H9 (cell line): ENCODE measurements around the gene USP6. TPM values are rescaled to one million over a fixed set of nuclear protein-coding genes. Genes with fewer than 3 reads are reported as not detected.
"Not testable (repeated sequence)": the region's sequence is repeated elsewhere in the genome, so short reads cannot be mapped to it uniquely, and the experiment has no call there.

Experiments
- DNase-seq: peaks from one replicate; pipeline ENCODE4 v3.0.0-alpha.2; 2017
- H2AFZ ChIP-seq: one replicate; pipeline ENCODE4 v1.6.1; 2013; ENCODE audit warnings: mild to moderate bottlenecking, low read length, control low read depth, moderate library complexity
- H2AK5ac ChIP-seq: 2 replicates; pipeline ENCODE4 v1.6.1; 2013; ENCODE audit warnings: low read length, control low read depth, mixed read lengths; ENCODE audit not compliant: insufficient read length
- H2BK120ac ChIP-seq: one replicate; pipeline ENCODE4 v1.6.1; 2013; ENCODE audit warnings: low read depth, mild to moderate bottlenecking, low read length, control low read depth, inconsistent platforms; ENCODE audit not compliant: poor library complexity, severe bottlenecking
- H2BK12ac ChIP-seq: 2 replicates; pipeline ENCODE4 v1.6.1; 2013; ENCODE audit warnings: low read length, control low read depth, mixed read lengths, low read depth; ENCODE audit not compliant: insufficient read length
- H2BK15ac ChIP-seq: 2 replicates; pipeline ENCODE4 v1.6.1; 2013; ENCODE audit warnings: low read depth, low read length, control low read depth
- H2BK20ac ChIP-seq: one replicate; pipeline ENCODE4 v1.6.1; 2013; ENCODE audit warnings: low read depth, mild to moderate bottlenecking, low read length, control low read depth, inconsistent platforms; ENCODE audit not compliant: poor library complexity, severe bottlenecking
- H2BK5ac ChIP-seq: 2 replicates; pipeline ENCODE4 v1.6.1; 2013; ENCODE audit warnings: low read length, control low read depth, mixed read lengths; ENCODE audit not compliant: insufficient read length
- H3K14ac ChIP-seq: 2 replicates; pipeline ENCODE4 v1.6.1; 2013; ENCODE audit warnings: low read length, control low read depth; ENCODE audit not compliant: insufficient read depth
- H3K18ac ChIP-seq: 2 replicates; pipeline ENCODE4 v1.6.1; 2013; ENCODE audit warnings: low read depth, mild to moderate bottlenecking, mixed read lengths, low read length, control low read depth; ENCODE audit not compliant: insufficient read length
- H3K23ac ChIP-seq: 2 replicates; pipeline ENCODE4 v1.6.1; 2013; ENCODE audit warnings: low read length, control low read depth, mixed read lengths, low read depth; ENCODE audit not compliant: insufficient read length
- H3K23me2 ChIP-seq: 2 replicates; pipeline ENCODE4 v1.6.1; 2013; ENCODE audit warnings: low read depth, mild to moderate bottlenecking, mixed read lengths, low read length, control low read depth; ENCODE audit not compliant: insufficient read length, poor library complexity, severe bottlenecking
- H3K27ac ChIP-seq: 2 replicates; pipeline ENCODE4 v1.5.1; 2013; ENCODE audit warnings: low read length, control low read depth, mixed read lengths, low read depth; ENCODE audit not compliant: insufficient read length
- H3K27me3 ChIP-seq: 2 replicates; pipeline ENCODE4 v1.6.1; 2013; ENCODE audit warnings: low read length, control low read depth, inconsistent platforms; ENCODE audit not compliant: insufficient read depth
- H3K4ac ChIP-seq: 2 replicates; pipeline ENCODE4 v1.6.1; 2013; ENCODE audit warnings: low read depth, mild to moderate bottlenecking, control low read depth, inconsistent platforms, low read length, moderate library complexity
- H3K4me1 ChIP-seq: 2 replicates; pipeline ENCODE4 v1.6.1; 2013; ENCODE audit warnings: low read length, control low read depth, inconsistent platforms; ENCODE audit not compliant: insufficient read depth
- H3K4me2 ChIP-seq: 2 replicates; pipeline ENCODE4 v1.6.1; 2013; ENCODE audit warnings: low read length, control low read depth, mixed read lengths; ENCODE audit not compliant: insufficient read length, insufficient read depth
- H3K56ac ChIP-seq: 2 replicates; pipeline ENCODE4 v1.6.1; 2013; ENCODE audit warnings: low read depth, mild to moderate bottlenecking, mixed read lengths, low read length, control low read depth; ENCODE audit not compliant: insufficient read length
- H3K79me1 ChIP-seq: 2 replicates; pipeline ENCODE4 v1.6.1; 2013; ENCODE audit warnings: low read depth, mild to moderate bottlenecking, moderate library complexity, low read length, control low read depth, inconsistent platforms; ENCODE audit not compliant: insufficient read depth, poor library complexity, severe bottlenecking
- H3K79me2 ChIP-seq: 2 replicates; pipeline ENCODE4 v1.6.1; 2013; ENCODE audit warnings: low read length, control low read depth, inconsistent platforms; ENCODE audit not compliant: insufficient read depth
- H3K9ac ChIP-seq: 2 replicates; pipeline ENCODE4 v1.6.1; 2013; ENCODE audit warnings: low read length, control low read depth, mixed read lengths; ENCODE audit not compliant: insufficient read length; ENCODE audit errors: extremely low read depth
- H3K9me3 ChIP-seq: one replicate; pipeline ENCODE4 v1.6.1; 2013; ENCODE audit warnings: low read depth, low read length, inconsistent platforms; ENCODE audit not compliant: control insufficient read depth
- H3T11ph ChIP-seq: one replicate; pipeline ENCODE4 v1.6.1; 2013; ENCODE audit warnings: mild to moderate bottlenecking, low read length, control low read depth, inconsistent platforms
- H4K20me1 ChIP-seq: one replicate; pipeline ENCODE4 v1.6.1; 2013; ENCODE audit not compliant: control insufficient read depth, insufficient read length, insufficient read depth
- H4K5ac ChIP-seq: 2 replicates; pipeline ENCODE4 v1.6.1; 2013; ENCODE audit warnings: low read depth, mild to moderate bottlenecking, mixed read lengths, low read length, control low read depth; ENCODE audit not compliant: insufficient read length
- H4K8ac ChIP-seq: replicated peaks from 2 replicates; pipeline ENCODE4 v1.6.1; 2013; ENCODE audit warnings: low read length, control low read depth, mixed read lengths, low read depth; ENCODE audit not compliant: insufficient read length
- H4K91ac ChIP-seq: 2 replicates; pipeline ENCODE4 v1.6.1; 2013; ENCODE audit warnings: low read depth, mild to moderate bottlenecking, moderate library complexity, mixed read lengths, low read length, control low read depth; ENCODE audit not compliant: insufficient read length
- H3K27ac Mint-ChIP-seq, 3 experiments: 2 replicates in 2 of 3; 3 replicates in 1 of 3; pipeline ENCODE4 v1.8.0; 2020 to 2021; ENCODE audit warnings: mixed read lengths in 3 of 3, mild to moderate bottlenecking in 1 of 3, moderate library complexity in 1 of 3
- H3K27me3 Mint-ChIP-seq: 2 replicates; pipeline ENCODE4 v1.8.0; 2021; ENCODE audit warnings: low read depth, mild to moderate bottlenecking, moderate library complexity, mixed read lengths
- H3K36me3 Mint-ChIP-seq, 3 experiments: 2 replicates in 2 of 3; 3 replicates in 1 of 3; pipeline ENCODE4 v1.8.0; 2020 to 2021; ENCODE audit warnings: low read depth in 3 of 3, mixed read lengths in 3 of 3; ENCODE audit not compliant: insufficient read depth in 1 of 3
- H3K4me1 Mint-ChIP-seq, 2 experiments: 2 replicates each; pipeline ENCODE4 v1.8.0; 2020; ENCODE audit warnings: mixed read lengths in 2 of 2
- H3K4me3 Mint-ChIP-seq, 2 experiments: 2 replicates in 1 of 2; 3 replicates in 1 of 2; pipeline ENCODE4 v1.8.0; 2020 to 2021; ENCODE audit warnings: mild to moderate bottlenecking in 2 of 2, mixed read lengths in 2 of 2, moderate library complexity in 1 of 2
- H3K9me3 Mint-ChIP-seq, 2 experiments: 2 replicates in 1 of 2; 3 replicates in 1 of 2; pipeline ENCODE4 v1.8.0; 2020; ENCODE audit warnings: mild to moderate bottlenecking in 2 of 2, mixed read lengths in 2 of 2, moderate library complexity in 1 of 2
- WGBS: extraction: QIAGEN DNeasy Blood & Tissue Kit; methylation state at CpG from one replicate; pipeline ENCODE4 v1.1.7; 2013; ENCODE audit warnings: missing lambda C conversion rate, low lambda C conversion rate, mixed read lengths; ENCODE audit not compliant: insufficient read length; ENCODE audit errors: extremely low coverage; 5-methylcytosine and 5-hydroxymethylcytosine counted together
- total RNA-seq: library from RNA; stranded (reverse); gene quantifications from 2 replicates; pipeline ENCODE4 v1.2.1, GENCODE V29; 2021

USP6 gene
- total RNA-seq, 1 experiment from 2014 or later = 0.17 TPM

- H3T11ph ChIP-seq, H4K91ac ChIP-seq, H4K8ac ChIP-seq, H3K9me3 Mint-ChIP-seq, H3K56ac ChIP-seq, H4K20me1 ChIP-seq, H3K27me3 ChIP-seq, H3K4me1 ChIP-seq, H3K18ac ChIP-seq, H3K4me1 Mint-ChIP-seq, H4K5ac ChIP-seq, H2BK20ac ChIP-seq, H2AFZ ChIP-seq, H2AK5ac ChIP-seq, H2BK15ac ChIP-seq, H2BK120ac ChIP-seq, H3K4me3 Mint-ChIP-seq, H3K23me2 ChIP-seq, H3K9ac ChIP-seq, H3K14ac ChIP-seq, H2BK5ac ChIP-seq, H3K4me2 ChIP-seq, H3K9me3 ChIP-seq, H3K23ac ChIP-seq, DNase-seq, H3K4ac ChIP-seq, H3K79me2 ChIP-seq, H3K27ac ChIP-seq, H2BK12ac ChIP-seq, H3K36me3 Mint-ChIP-seq, H3K79me1 ChIP-seq, H3K27ac Mint-ChIP-seq: not testable (repeated sequence)
- H3K27me3 Mint-ChIP-seq = peaks cover 26% of the 10 kb centered on the region
- no CpG with 5 or more reads among the region's 10 CpGs for WGBS
Measured at GRCh38 chr17:5130261-5130660, 14.4 kb downstream of the USP6 start.

- not testable (repeated sequence) for H3K27me3 ChIP-seq, H3K27ac ChIP-seq, H3K9ac ChIP-seq, H3K23me2 ChIP-seq, H3T11ph ChIP-seq, H2AK5ac ChIP-seq, H2BK20ac ChIP-seq, H2BK12ac ChIP-seq, H3K23ac ChIP-seq, H3K4me1 Mint-ChIP-seq, H4K8ac ChIP-seq, H3K4me1 ChIP-seq, H3K4ac ChIP-seq, H3K4me3 Mint-ChIP-seq, H2BK120ac ChIP-seq, H3K79me1 ChIP-seq, H3K56ac ChIP-seq, H4K5ac ChIP-seq, H2BK15ac ChIP-seq, H4K20me1 ChIP-seq, H2AFZ ChIP-seq, H3K4me2 ChIP-seq, H3K14ac ChIP-seq, H3K36me3 Mint-ChIP-seq, H2BK5ac ChIP-seq, H4K91ac ChIP-seq, H3K18ac ChIP-seq, H3K79me2 ChIP-seq, DNase-seq, H3K9me3 ChIP-seq, H3K9me3 Mint-ChIP-seq, H3K27ac Mint-ChIP-seq
- no CpG with 5 or more reads among the region's 5 CpGs for WGBS
- peaks cover 26% of the 10 kb centered on the region for H3K27me3 Mint-ChIP-seq
Measured at GRCh38 chr17:5130687-5131086, 14.9 kb downstream of the USP6 start.
